Small intestine (tissue), 7 donors: ENCODE results near the gene ABI1. TPM values are rescaled to one million over a fixed set of nuclear protein-coding genes. Genes with fewer than 3 reads are reported as not detected.

Experiments used
- DNase-seq, 2 donors: peaks; one replicate each; pipeline versions ENCODE4 v3.0.0 to v3.0.0-alpha.2; 2013
- FAIRE-seq: peaks from 2 replicates; lab custom pipeline; 2012; peaks lifted over from hg19 to GRCh38; lab: Jason Lieb, UNC
- H3K27ac ChIP-seq, 3 donors: one replicate each; pipeline ENCODE4 v1.5.1; 2013; ENCODE audit warnings: low read length in 2 of 3, mild to moderate bottlenecking in 2 of 3, control low read depth in 1 of 3, inconsistent platforms in 1 of 3, low read depth in 1 of 3, moderate library complexity in 1 of 3
- H3K27me3 ChIP-seq, 3 donors: one replicate each; pipeline ENCODE4 v1.6.1; 2013; ENCODE audit warnings: low read length in 3 of 3, inconsistent platforms in 1 of 3; ENCODE audit not compliant: control insufficient read depth in 3 of 3, insufficient read depth in 3 of 3
- H3K36me3 ChIP-seq, 3 donors: one replicate each; pipeline ENCODE4 v1.6.1; 2013; ENCODE audit warnings: low read length in 3 of 3, inconsistent platforms in 1 of 3, low read depth in 1 of 3, mild to moderate bottlenecking in 1 of 3, moderate library complexity in 1 of 3; ENCODE audit not compliant: control insufficient read depth in 3 of 3, insufficient read depth in 2 of 3
- H3K4me1 ChIP-seq, 3 donors: one replicate each; pipeline ENCODE4 v1.6.1; 2013; ENCODE audit warnings: low read length in 2 of 3, inconsistent platforms in 1 of 3, low read depth in 1 of 3, mild to moderate bottlenecking in 1 of 3, moderate library complexity in 1 of 3; ENCODE audit not compliant: control insufficient read depth in 3 of 3, insufficient read depth in 2 of 3
- H3K4me3 ChIP-seq, 3 donors: one replicate each; pipeline ENCODE4 v1.5.1; 2013; ENCODE audit warnings: low read length in 3 of 3, control low read depth in 1 of 3, inconsistent platforms in 1 of 3, low read depth in 1 of 3, mild to moderate bottlenecking in 1 of 3, moderate library complexity in 1 of 3
- H3K9me3 ChIP-seq, 2 donors: one replicate each; pipeline ENCODE4 v1.6.1; 2013; ENCODE audit warnings: low read depth in 1 of 2, low read length in 1 of 2; ENCODE audit not compliant: control insufficient read depth in 2 of 2, insufficient read depth in 1 of 2
- WGBS, 3 donors: extraction: QIAGEN DNeasy Blood & Tissue Kit; methylation state at CpG; one replicate each; pipeline ENCODE4 v1.1.7; 2013; 5-methylcytosine and 5-hydroxymethylcytosine counted together
- polyA plus RNA-seq, 4 donors: library from polyadenylated mRNA; stranded (reverse) in 3 of 4; unstranded in 1 of 4; fragments of 200-250 nt in 3 of 4; fragments of 120-200 nt in 1 of 4; gene quantifications; one replicate each; pipeline versions ENCODE4 v1.2.1 to v1.2.3, GENCODE V29; 2013
- donor health status: healthy with polysubstance abuse.
- donor health status: control.
- donor health status: control.
- donor health status: Bipolar disorder and iron deficiency.
- donor health status: healthy.

Gene ABI1
- polyA plus RNA-seq, 4 donors, result 25.5 to 53.0 (median 38.4) TPM

GRCh38 chr10:26755443-26755903, 105.3 kb downstream of the ABI1 start:
- Histone ChIP-seq H3K9me3 (no peaks in the 10 kb centered on the region), H3K27me3 (no peaks in the 10 kb centered on the region), H3K4me3 (no peak overlapping the region), H3K4me1 (no peaks in the 10 kb centered on the region), H3K36me3 (peaks cover 0 to 9% (median 0%) of the 10 kb centered on the region in 3 donors), H3K27ac (no peak overlapping the region)
- FAIRE-seq, result no peak
- no peak for DNase-seq
- WGBS, 3 donors, result 76 to 83% (median 82%) methylated on average over 4 of the region's 4 CpGs

GRCh38 chr10:26746061-26746460, 114.7 kb downstream of the ABI1 start:
- DNase-seq, result no peak
- Histone ChIP-seq H3K4me1 (no peaks in the 10 kb centered on the region), H3K9me3 (no peaks in the 10 kb centered on the region), H3K27me3 (no peaks in the 10 kb centered on the region), H3K4me3 (no peak overlapping the region), H3K27ac (no peak overlapping the region), H3K36me3 (peaks cover 5 to 27% (median 13%) of the 10 kb centered on the region in 3 donors)
- no peak for FAIRE-seq
- WGBS, 3 donors, result 60 to 78% (median 72%) methylated on average over 5 of the region's 5 CpGs

- Histone ChIP-seq H3K9me3 (no peaks in the 10 kb centered on the region), H3K27ac (no peak overlapping the region), H3K36me3 (peaks cover 5 to 39% (median 19%) of the 10 kb centered on the region in 3 donors), H3K27me3 (no peaks in the 10 kb centered on the region), H3K4me1 (no peaks in the 10 kb centered on the region), H3K4me3 (no peak overlapping the region)
- FAIRE-seq, result no peak
- WGBS, 3 donors, result 78 to 88% (median 85%) methylated on average over 1 of the region's 1 CpG
- DNase-seq, result no peak
Measured at GRCh38 chr10:26743841-26744240, 116.9 kb downstream of the ABI1 start.

GRCh38 chr10:26743091-26743490, 117.7 kb downstream of the ABI1 start:
- no peak overlapping the region for H3K4me3 ChIP-seq
- peaks cover 5 to 39% (median 19%) of the 10 kb centered on the region in 3 donors for H3K36me3 ChIP-seq
- peaks cover 0 to 5% (median 0%) of the 10 kb centered on the region in 3 donors for H3K4me1 ChIP-seq
- 92 to 98% (median 97%) methylated on average over 2 of the region's 2 CpGs for WGBS, 3 donors
- no peaks in the 10 kb centered on the region for H3K27me3 ChIP-seq
- DNase-seq (no peak), FAIRE-seq (no peak)
- H3K27ac ChIP-seq, result no peak overlapping the region
- no peaks in the 10 kb centered on the region for H3K9me3 ChIP-seq

- Histone ChIP-seq H3K27me3 (no peaks in the 10 kb centered on the region), H3K36me3 (peaks cover 5 to 47% (median 22%) of the 10 kb centered on the region in 3 donors), H3K27ac (no peak overlapping the region), H3K4me1 (peaks cover 0 to 6% (median 0%) of the 10 kb centered on the region in 3 donors), H3K9me3 (no peaks in the 10 kb centered on the region), H3K4me3 (no peak overlapping the region)
- WGBS, 3 donors, result 97 to 100% (median 99%) methylated on average over 4 of the region's 4 CpGs
- FAIRE-seq (no peak), DNase-seq (no peak)
Measured at GRCh38 chr10:26741368-26741767, 119.4 kb downstream of the ABI1 start.

- DNase-seq (no peak), FAIRE-seq (no peak)
- H3K27me3 ChIP-seq, result no peaks in the 10 kb centered on the region
- peaks cover 0 to 16% (median 0%) of the 10 kb centered on the region in 3 donors for H3K4me1 ChIP-seq
- H3K36me3 ChIP-seq, result peaks cover 8 to 49% (median 27%) of the 10 kb centered on the region in 3 donors
- WGBS, 3 donors, result 69 to 73% (median 71%) methylated on average over 6 of the region's 6 CpGs
- no peak overlapping the region for H3K27ac ChIP-seq
- no peak overlapping the region for H3K4me3 ChIP-seq
- H3K9me3 ChIP-seq, result no peaks in the 10 kb centered on the region
Measured at GRCh38 chr10:26739071-26739631, 121.6 kb downstream of the ABI1 start.

GRCh38 chr10:26738301-26738911, 122.4 kb downstream of the ABI1 start:
- DNase-seq (peak in 1 of 2 donors; percentile 45), FAIRE-seq (no peak)
- Histone ChIP-seq H3K36me3 (peaks cover 8 to 56% (median 22%) of the 10 kb centered on the region in 3 donors), H3K27ac (peak overlapping the region in 1 of 3 donors; percentile 19), H3K4me1 (peaks cover 0 to 24% (median 0%) of the 10 kb centered on the region in 3 donors), H3K9me3 (no peaks in the 10 kb centered on the region), H3K4me3 (no peak overlapping the region), H3K27me3 (no peaks in the 10 kb centered on the region)
- WGBS, 3 donors, result 66 to 73% (median 66%) methylated on average over 5 of the region's 5 CpGs

- DNase-seq (no peak), FAIRE-seq (no peak)
- WGBS, 3 donors, result 48 to 75% (median 67%) methylated on average over 1 of the region's 1 CpG
- peak overlapping the region in 1 of 3 donors; percentile 32 for H3K27ac ChIP-seq
- peaks cover 0 to 27% (median 0%) of the 10 kb centered on the region in 3 donors for H3K4me1 ChIP-seq
- H3K27me3 ChIP-seq, result no peaks in the 10 kb centered on the region
- peaks cover 7 to 61% (median 19%) of the 10 kb centered on the region in 3 donors for H3K36me3 ChIP-seq
- no peaks in the 10 kb centered on the region for H3K9me3 ChIP-seq
- no peak overlapping the region for H3K4me3 ChIP-seq
Measured at GRCh38 chr10:26737730-26738129, 123.0 kb downstream of the ABI1 start.
